Upper lobe of right lung (tissue), 1 donor: ENCODE results near the gene SLC5A9. TPM values are rescaled to one million over a fixed set of nuclear protein-coding genes. Genes with fewer than 3 reads are reported as not detected.
A peak's percentile ranks its signal among the peaks of the same experiment; 100 is the strongest.
"Not testable (repeated sequence)": the region's sequence is repeated elsewhere in the genome, so short reads cannot be mapped to it uniquely, and the experiment has no call there.

Experiments used
- ATAC-seq: fragments of 200-7000 bp; cut with Tn5 transposase; one replicate; pipeline ENCODE4 v1.9.1; 2020; ENCODE audit warnings: mild to moderate bottlenecking, moderate library complexity
- DNase-seq: peaks from one replicate; pipeline ENCODE4 v3.0.0-alpha.2; 2020
- H3K27ac ChIP-seq: fragments of 200-600 bp; one replicate; pipeline ENCODE4 v1.8.0; 2022
- H3K27me3 ChIP-seq: fragments of 200-600 bp; one replicate; pipeline ENCODE4 v1.8.0; 2022; ENCODE audit warnings: mild to moderate bottlenecking
- H3K36me3 ChIP-seq: fragments of 200-600 bp; one replicate; pipeline ENCODE4 v1.8.0; 2022
- H3K4me1 ChIP-seq: fragments of 200-600 bp; one replicate; pipeline ENCODE4 v1.8.0; 2022
- H3K4me3 ChIP-seq: fragments of 200-600 bp; one replicate; pipeline ENCODE4 v1.8.0; 2022; ENCODE audit warnings: mild to moderate bottlenecking
- H3K9me3 ChIP-seq: fragments of 200-600 bp; one replicate; pipeline ENCODE4 v1.8.0; 2022
- intact Hi-C: fragments of 100-400 bp; cut with DNase I; formaldehyde crosslinking; loops from one replicate; pipeline ENCODE4 v1.11.0; 2022
- total RNA-seq: library from RNA; stranded (reverse); fragmentation: NEBNext Ultra II Directional; extraction: Animal tissue kit (Norgen Biotek cat#: 25700); gene quantifications from one replicate; pipeline ENCODE4 v1.2.1, GENCODE V29; 2021
- TF ChIP-seq, protein P1 (sequence below): fragments of 200-600 bp; IDR thresholded peaks from one replicate; pipeline ENCODE4 v1.8.0; 2022; ENCODE audit warnings: antibody characterized with exemption
- donor health status: DM: no; HTN: yes; CAD: no; lungs with severe emphysema.

The SLC5A9 gene
- total RNA-seq, 1 donor from 2014 or later, result 4.7 TPM

DNA sequence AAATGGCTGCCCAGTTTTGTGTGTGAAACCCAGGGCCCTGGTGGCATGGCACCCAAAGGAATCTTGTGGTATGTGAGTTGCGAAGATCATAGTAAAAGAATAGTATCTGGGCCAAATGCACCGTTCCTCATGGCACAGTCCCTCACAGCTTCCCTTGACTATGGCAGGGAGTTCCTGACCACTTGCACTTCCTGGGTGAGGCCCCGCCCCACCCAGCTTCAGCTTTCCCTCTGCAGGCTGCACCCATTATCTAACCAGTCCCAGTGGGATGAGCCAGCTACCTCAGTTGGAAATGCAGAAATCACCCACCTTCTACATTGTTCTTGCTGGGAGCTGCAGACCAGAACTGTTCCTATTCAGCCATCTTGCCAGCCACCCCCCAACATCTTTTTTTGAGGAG lies 63.0 kb downstream of the SLC5A9 start:
- no peak overlapping the region for H3K27ac ChIP-seq
- no peaks in the 10 kb centered on the region for H3K36me3 ChIP-seq
- peak; percentile 48 for ATAC-seq
- H3K4me3 ChIP-seq, result no peak overlapping the region
- intact Hi-C loops, result no loop called here
- TF ChIP-seq, protein P1, sequence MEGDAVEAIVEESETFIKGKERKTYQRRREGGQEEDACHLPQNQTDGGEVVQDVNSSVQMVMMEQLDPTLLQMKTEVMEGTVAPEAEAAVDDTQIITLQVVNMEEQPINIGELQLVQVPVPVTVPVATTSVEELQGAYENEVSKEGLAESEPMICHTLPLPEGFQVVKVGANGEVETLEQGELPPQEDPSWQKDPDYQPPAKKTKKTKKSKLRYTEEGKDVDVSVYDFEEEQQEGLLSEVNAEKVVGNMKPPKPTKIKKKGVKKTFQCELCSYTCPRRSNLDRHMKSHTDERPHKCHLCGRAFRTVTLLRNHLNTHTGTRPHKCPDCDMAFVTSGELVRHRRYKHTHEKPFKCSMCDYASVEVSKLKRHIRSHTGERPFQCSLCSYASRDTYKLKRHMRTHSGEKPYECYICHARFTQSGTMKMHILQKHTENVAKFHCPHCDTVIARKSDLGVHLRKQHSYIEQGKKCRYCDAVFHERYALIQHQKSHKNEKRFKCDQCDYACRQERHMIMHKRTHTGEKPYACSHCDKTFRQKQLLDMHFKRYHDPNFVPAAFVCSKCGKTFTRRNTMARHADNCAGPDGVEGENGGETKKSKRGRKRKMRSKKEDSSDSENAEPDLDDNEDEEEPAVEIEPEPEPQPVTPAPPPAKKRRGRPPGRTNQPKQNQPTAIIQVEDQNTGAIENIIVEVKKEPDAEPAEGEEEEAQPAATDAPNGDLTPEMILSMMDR, result no peak
- H3K4me1 ChIP-seq, result no peaks in the 10 kb centered on the region
- H3K9me3 ChIP-seq, result no peaks in the 10 kb centered on the region
- H3K27me3 ChIP-seq, result no peaks in the 10 kb centered on the region
- DNase-seq, result no peak

GRCh38 chr1:48291421-48291820 lies 68.9 kb downstream of the SLC5A9 start:
- intact Hi-C loops, result no loop called here
- TF ChIP-seq, protein P1, result no peak
- Histone ChIP-seq H3K4me3 (no peak overlapping the region), H3K27ac (no peak overlapping the region), H3K9me3 (no peaks in the 10 kb centered on the region), H3K27me3 (no peaks in the 10 kb centered on the region), H3K4me1 (no peaks in the 10 kb centered on the region), H3K36me3 (no peaks in the 10 kb centered on the region)
- no peak for DNase-seq
- ATAC-seq, result no peak

DNA sequence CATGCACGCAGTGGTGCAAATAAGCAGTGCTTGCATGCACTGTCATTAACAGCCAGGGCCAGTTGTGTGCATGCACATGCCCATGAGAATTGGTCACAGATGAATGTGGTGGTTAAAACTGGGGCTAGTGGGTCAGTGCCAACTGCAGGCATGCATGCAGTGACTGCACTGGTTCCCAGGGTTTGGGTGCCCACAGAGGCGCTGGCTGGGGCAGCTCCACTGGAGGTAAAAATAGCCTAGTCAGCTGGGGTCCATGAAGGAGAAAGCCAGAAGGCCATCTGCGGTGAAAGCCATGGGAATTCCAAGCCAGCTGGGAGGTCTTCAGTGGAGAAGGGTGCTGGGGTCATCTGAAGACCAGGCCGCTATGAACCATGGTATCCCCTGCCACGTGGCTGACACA lies 70.2 kb downstream of the SLC5A9 start:
- H3K9me3 ChIP-seq, result no peaks in the 10 kb centered on the region
- ATAC-seq (no peak), DNase-seq (no peak)
- intact Hi-C loops, result no loop called here
- no peak overlapping the region for H3K4me3 ChIP-seq
- H3K27me3 ChIP-seq, result no peaks in the 10 kb centered on the region
- H3K4me1 ChIP-seq, result no peaks in the 10 kb centered on the region
- H3K36me3 ChIP-seq, result peaks cover 1% of the 10 kb centered on the region
- TF ChIP-seq, protein P1, result no peak
- no peak overlapping the region for H3K27ac ChIP-seq

- intact Hi-C loops, H3K9me3 ChIP-seq, ATAC-seq, DNase-seq, H3K27ac ChIP-seq, H3K4me1 ChIP-seq, H3K27me3 ChIP-seq, H3K4me3 ChIP-seq: not testable (repeated sequence)
- peaks cover 13% of the 10 kb centered on the region for H3K36me3 ChIP-seq
Measured at GRCh38 chr1:48294094-48294493, 71.6 kb downstream of the SLC5A9 start.

DNA sequence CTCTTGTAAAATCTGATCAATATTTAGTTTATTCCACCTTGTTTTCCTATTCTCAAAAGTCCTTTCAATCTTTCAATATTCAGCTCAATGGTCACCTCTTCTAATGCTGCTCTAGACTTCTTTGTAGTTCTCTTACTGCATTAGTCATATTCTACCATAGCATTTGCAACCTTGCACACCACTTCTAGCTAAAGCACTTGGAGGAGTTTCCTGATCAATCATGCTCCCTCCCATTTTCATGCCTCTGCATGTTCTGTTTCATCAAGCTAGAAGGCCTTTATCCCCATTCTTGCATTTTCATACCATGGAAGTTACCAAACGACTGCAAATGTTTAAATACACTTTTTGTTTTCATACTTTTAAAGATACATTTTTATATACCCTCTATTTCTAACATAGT lies 72.1 kb downstream of the SLC5A9 start:
- intact Hi-C loops, result no loop called here
- TF ChIP-seq, protein P1, result no peak

More for the DNA sequence above, 72.1 kb downstream of the SLC5A9 start:
- Histone ChIP-seq H3K27me3 (no peaks in the 10 kb centered on the region), H3K36me3 (peaks cover 13% of the 10 kb centered on the region), H3K4me3 (no peak overlapping the region), H3K4me1 (no peaks in the 10 kb centered on the region), H3K9me3 (no peaks in the 10 kb centered on the region), H3K27ac (no peak overlapping the region)
- no peak for DNase-seq
- no peak for ATAC-seq

Other genes with a start within 250 kb of the SLC5A9 start
- 1.2 TPM for gene TRABD2B, start 225.3 kb upstream of the SLC5A9 start, total RNA-seq
- 19.5 TPM for gene SPATA6, start 249.5 kb downstream of the SLC5A9 start, total RNA-seq